ENCODE data around the gene MC3R. TPM values are rescaled to one million over a fixed set of nuclear protein-coding genes. Genes with fewer than 3 reads are reported as not detected.

Gene MC3R
- polyA plus RNA-seq, 1 donor from 2014 or later: not detected

- H3K79me2 ChIP-seq (replicated peaks; ENCODE audit: insufficient read depth, low read length): no peaks in the 10 kb centered on the region
- H3K4me2 ChIP-seq (ENCODE audit: low read length): no peak overlapping the region
- no peaks in the 10 kb centered on the region for H3K27me3 ChIP-seq (ENCODE audit: insufficient read depth, low read depth, low read length)
- TF ChIP-seq, protein P1, sequence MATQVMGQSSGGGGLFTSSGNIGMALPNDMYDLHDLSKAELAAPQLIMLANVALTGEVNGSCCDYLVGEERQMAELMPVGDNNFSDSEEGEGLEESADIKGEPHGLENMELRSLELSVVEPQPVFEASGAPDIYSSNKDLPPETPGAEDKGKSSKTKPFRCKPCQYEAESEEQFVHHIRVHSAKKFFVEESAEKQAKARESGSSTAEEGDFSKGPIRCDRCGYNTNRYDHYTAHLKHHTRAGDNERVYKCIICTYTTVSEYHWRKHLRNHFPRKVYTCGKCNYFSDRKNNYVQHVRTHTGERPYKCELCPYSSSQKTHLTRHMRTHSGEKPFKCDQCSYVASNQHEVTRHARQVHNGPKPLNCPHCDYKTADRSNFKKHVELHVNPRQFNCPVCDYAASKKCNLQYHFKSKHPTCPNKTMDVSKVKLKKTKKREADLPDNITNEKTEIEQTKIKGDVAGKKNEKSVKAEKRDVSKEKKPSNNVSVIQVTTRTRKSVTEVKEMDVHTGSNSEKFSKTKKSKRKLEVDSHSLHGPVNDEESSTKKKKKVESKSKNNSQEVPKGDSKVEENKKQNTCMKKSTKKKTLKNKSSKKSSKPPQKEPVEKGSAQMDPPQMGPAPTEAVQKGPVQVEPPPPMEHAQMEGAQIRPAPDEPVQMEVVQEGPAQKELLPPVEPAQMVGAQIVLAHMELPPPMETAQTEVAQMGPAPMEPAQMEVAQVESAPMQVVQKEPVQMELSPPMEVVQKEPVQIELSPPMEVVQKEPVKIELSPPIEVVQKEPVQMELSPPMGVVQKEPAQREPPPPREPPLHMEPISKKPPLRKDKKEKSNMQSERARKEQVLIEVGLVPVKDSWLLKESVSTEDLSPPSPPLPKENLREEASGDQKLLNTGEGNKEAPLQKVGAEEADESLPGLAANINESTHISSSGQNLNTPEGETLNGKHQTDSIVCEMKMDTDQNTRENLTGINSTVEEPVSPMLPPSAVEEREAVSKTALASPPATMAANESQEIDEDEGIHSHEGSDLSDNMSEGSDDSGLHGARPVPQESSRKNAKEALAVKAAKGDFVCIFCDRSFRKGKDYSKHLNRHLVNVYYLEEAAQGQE (IDR thresholded peaks at IDR 0.05; ENCODE audit: borderline replicate concordance): no peak
- no peak for TF ChIP-seq POLR2AphosphoS5 (IDR thresholded peaks at IDR 0.05)
- no peak for TF ChIP-seq EZH2 (IDR thresholded peaks at IDR 0.05; ENCODE audit: borderline replicate concordance, insufficient read depth, low read length, poor library complexity, severe bottlenecking)
- no peak for TF ChIP-seq TAF1 (IDR thresholded peaks at IDR 0.05; ENCODE audit: low read depth)
- TF ChIP-seq, protein P2, sequence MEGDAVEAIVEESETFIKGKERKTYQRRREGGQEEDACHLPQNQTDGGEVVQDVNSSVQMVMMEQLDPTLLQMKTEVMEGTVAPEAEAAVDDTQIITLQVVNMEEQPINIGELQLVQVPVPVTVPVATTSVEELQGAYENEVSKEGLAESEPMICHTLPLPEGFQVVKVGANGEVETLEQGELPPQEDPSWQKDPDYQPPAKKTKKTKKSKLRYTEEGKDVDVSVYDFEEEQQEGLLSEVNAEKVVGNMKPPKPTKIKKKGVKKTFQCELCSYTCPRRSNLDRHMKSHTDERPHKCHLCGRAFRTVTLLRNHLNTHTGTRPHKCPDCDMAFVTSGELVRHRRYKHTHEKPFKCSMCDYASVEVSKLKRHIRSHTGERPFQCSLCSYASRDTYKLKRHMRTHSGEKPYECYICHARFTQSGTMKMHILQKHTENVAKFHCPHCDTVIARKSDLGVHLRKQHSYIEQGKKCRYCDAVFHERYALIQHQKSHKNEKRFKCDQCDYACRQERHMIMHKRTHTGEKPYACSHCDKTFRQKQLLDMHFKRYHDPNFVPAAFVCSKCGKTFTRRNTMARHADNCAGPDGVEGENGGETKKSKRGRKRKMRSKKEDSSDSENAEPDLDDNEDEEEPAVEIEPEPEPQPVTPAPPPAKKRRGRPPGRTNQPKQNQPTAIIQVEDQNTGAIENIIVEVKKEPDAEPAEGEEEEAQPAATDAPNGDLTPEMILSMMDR (IDR thresholded peaks at IDR 0.05; ENCODE audit: poor library complexity, severe bottlenecking): no peak
- no peak for TF ChIP-seq EP300 (conservative IDR thresholded peaks at IDR 0.05; ENCODE audit: poor library complexity, severe bottlenecking)
- no peak for TF ChIP-seq SMC3 (conservative IDR thresholded peaks at IDR 0.05; ENCODE audit: poor library complexity)
- no peak for TF ChIP-seq RAD21 (conservative IDR thresholded peaks at IDR 0.05)
- no peak for TF ChIP-seq MXI1 (conservative IDR thresholded peaks at IDR 0.05; ENCODE audit: poor library complexity, severe bottlenecking)
- H3K9ac ChIP-seq (ENCODE audit: low read length): no peak overlapping the region
- H2AFZ ChIP-seq (ENCODE audit: low read depth, low read length): no peak overlapping the region
- H3K4me3 ChIP-seq (ENCODE audit: low read length): no peak overlapping the region
- H3K9me3 ChIP-seq (ENCODE audit: low read length): no peaks in the 10 kb centered on the region
- H3K27ac ChIP-seq (ENCODE audit: low read length): no peak overlapping the region
- no peaks in the 10 kb centered on the region for H3F3A ChIP-seq (ENCODE audit: insufficient read depth, low read length, poor library complexity, severe bottlenecking)
- no peaks in the 10 kb centered on the region for H3K36me3 ChIP-seq (ENCODE audit: insufficient read depth, low read length)
- H3K9me2 ChIP-seq (ENCODE audit: insufficient read depth, low read length): no peaks in the 10 kb centered on the region
- H4K20me1 ChIP-seq (ENCODE audit: insufficient read depth): no peaks in the 10 kb centered on the region
Measured at GRCh38 chr20:56222201-56222600, 26.3 kb upstream of the MC3R start.

- H3K9me3 ChIP-seq (ENCODE audit: low read length): no peaks in the 10 kb centered on the region
Measured at GRCh38 chr20:56222945-56223344, 25.6 kb upstream of the MC3R start.

More at GRCh38 chr20:56222945-56223344, 25.6 kb upstream of the MC3R start:
- Histone ChIP-seq H3K4me2 (ENCODE audit: low read length) (no peak overlapping the region), H3K27me3 (ENCODE audit: insufficient read depth, low read depth, low read length) (no peaks in the 10 kb centered on the region), H3K9me2 (ENCODE audit: insufficient read depth, low read length) (no peaks in the 10 kb centered on the region), H3K9ac (ENCODE audit: low read length) (no peak overlapping the region), H3F3A (ENCODE audit: insufficient read depth, low read length, poor library complexity, severe bottlenecking) (no peaks in the 10 kb centered on the region), H3K27ac (ENCODE audit: low read length) (no peak overlapping the region), H3K4me3 (ENCODE audit: low read length) (no peak overlapping the region), H4K20me1 (ENCODE audit: insufficient read depth) (no peaks in the 10 kb centered on the region), H2AFZ (ENCODE audit: low read depth, low read length) (no peak overlapping the region), H3K79me2 (replicated peaks; ENCODE audit: insufficient read depth, low read length) (no peaks in the 10 kb centered on the region), H3K36me3 (ENCODE audit: insufficient read depth, low read length) (no peaks in the 10 kb centered on the region)
- TF ChIP-seq EP300 (conservative IDR thresholded peaks at IDR 0.05; ENCODE audit: poor library complexity, severe bottlenecking) (no peak), TAF1 (IDR thresholded peaks at IDR 0.05; ENCODE audit: low read depth) (no peak), SMC3 (conservative IDR thresholded peaks at IDR 0.05; ENCODE audit: poor library complexity) (no peak), POLR2AphosphoS5 (IDR thresholded peaks at IDR 0.05) (no peak), RAD21 (conservative IDR thresholded peaks at IDR 0.05) (no peak), MXI1 (conservative IDR thresholded peaks at IDR 0.05; ENCODE audit: poor library complexity, severe bottlenecking) (no peak), EZH2 (IDR thresholded peaks at IDR 0.05; ENCODE audit: borderline replicate concordance, insufficient read depth, low read length, poor library complexity, severe bottlenecking) (no peak)
- TF ChIP-seq, protein P1 (IDR thresholded peaks at IDR 0.05; ENCODE audit: borderline replicate concordance): no peak
- TF ChIP-seq, protein P2 (IDR thresholded peaks at IDR 0.05; ENCODE audit: poor library complexity, severe bottlenecking): no peak

All from neural cell (in vitro differentiated cells).